HepG2 (cell line): ENCODE results near the gene SGSH. TPM values are rescaled to one million over a fixed set of nuclear protein-coding genes. Genes with fewer than 3 reads are reported as not detected.
A peak's percentile ranks its signal among the peaks of the same experiment; 100 is the strongest.

Experiments used
- ARNT2 ChIP-seq: sonication (generic); formaldehyde crosslinking; IDR thresholded peaks from 2 replicates; pipeline ENCODE4 v1.8.0; 2022; ENCODE audit warnings: mild to moderate bottlenecking, low read depth, missing genetic modification reagents, moderate library complexity
- ATF4 ChIP-seq, 2 experiments: fragments of 450-650 bp in 1 of 2; sonication (generic) in 1 of 2; formaldehyde crosslinking; IDR thresholded peaks; 2 replicates each; pipeline versions ENCODE4 v1.5.0 to v1.8.0; 2020 to 2022; ENCODE audit warnings: mild to moderate bottlenecking in 1 of 2, missing genetic modification reagents in 1 of 2
- BHLHE40 ChIP-seq: IDR thresholded peaks from 2 replicates; pipeline ENCODE4 v1.6.1; 2011; ENCODE audit warnings: low read length, improper control_type of control experiment
- CBX1 ChIP-seq: IDR thresholded peaks from one replicate; pipeline ENCODE4 v1.6.1; 2016; ENCODE audit warnings: antibody characterized with exemption, low read depth
- EEA1 ChIP-seq: sonication (generic); formaldehyde crosslinking; IDR thresholded peaks from 2 replicates; pipeline ENCODE4 v1.5.1; 2020; ENCODE audit warnings: mild to moderate bottlenecking, missing genetic modification reagents, borderline replicate concordance
- ETV6 ChIP-seq: sonication (generic); formaldehyde crosslinking; conservative IDR thresholded peaks from 2 replicates; pipeline ENCODE4 v1.4.0; 2020; ENCODE audit warnings: missing genetic modification reagents
- GATAD2A ChIP-seq: IDR thresholded peaks from 2 replicates; pipeline ENCODE4 v1.6.1; 2016
- HNF4G ChIP-seq, 2 experiments: sonication (generic) in 1 of 2; formaldehyde crosslinking in 1 of 2; IDR thresholded peaks; 2 replicates each; pipeline versions ENCODE4 v1.4.0 to v1.6.1; 2011 to 2020; ENCODE audit warnings: borderline replicate concordance in 2 of 2, low read depth in 2 of 2, mild to moderate bottlenecking in 2 of 2, low read length in 1 of 2, missing genetic modification reagents in 1 of 2, moderate library complexity in 1 of 2
- IKZF1 ChIP-seq: fragments of 450-650 bp; IDR thresholded peaks from 2 replicates; pipeline ENCODE4 v1.7.1; 2016
- KDM3A ChIP-seq: IDR thresholded peaks from 2 replicates; pipeline ENCODE4 v1.6.1; 2018; ENCODE audit warnings: low read depth, missing compliant biosample characterization
- MTF2 ChIP-seq: sonication (generic); formaldehyde crosslinking; IDR thresholded peaks from 2 replicates; pipeline ENCODE4 v1.5.0; 2020; ENCODE audit warnings: missing genetic modification reagents, borderline replicate concordance
- POGK ChIP-seq: sonication (generic); formaldehyde crosslinking; conservative IDR thresholded peaks from 2 replicates; pipeline ENCODE4 v1.8.0; 2022; ENCODE audit warnings: mild to moderate bottlenecking, moderate library complexity, missing genetic modification reagents
- RAD51 ChIP-seq: fragments of 450-650 bp; IDR thresholded peaks from 2 replicates; pipeline ENCODE4 v1.6.1; 2016; ENCODE audit warnings: borderline replicate concordance
- TCF7L2 ChIP-seq: IDR thresholded peaks from 2 replicates; pipeline ENCODE4 v1.6.1; 2011; ENCODE audit warnings: mild to moderate bottlenecking, low read depth, low read length, moderate library complexity
- ZBTB1 ChIP-seq: sonication (generic); formaldehyde crosslinking; IDR thresholded peaks from 2 replicates; pipeline ENCODE4 v1.4.0; 2020; ENCODE audit warnings: missing genetic modification reagents, borderline replicate concordance
- ZBTB43 ChIP-seq: sonication (generic); formaldehyde crosslinking; conservative IDR thresholded peaks from 2 replicates; pipeline ENCODE4 v1.4.0; 2020; ENCODE audit warnings: missing genetic modification reagents
- ZFAT ChIP-seq: sonication (generic); formaldehyde crosslinking; conservative IDR thresholded peaks from 2 replicates; pipeline ENCODE4 v1.8.1; 2023; ENCODE audit warnings: missing genetic modification reagents, inconsistent platforms
- ZIK1 ChIP-seq: sonication (generic); formaldehyde crosslinking; IDR thresholded peaks from 2 replicates; pipeline ENCODE4 v1.5.0; 2020; ENCODE audit warnings: mild to moderate bottlenecking, low read depth, missing genetic modification reagents, borderline replicate concordance
- ZNF484 ChIP-seq: sonication (generic); formaldehyde crosslinking; IDR thresholded peaks from 2 replicates; pipeline ENCODE4 v1.5.1; 2020; ENCODE audit warnings: mild to moderate bottlenecking, low read depth, missing genetic modification reagents, borderline replicate concordance
- ZNF749 ChIP-seq: sonication (generic); formaldehyde crosslinking; IDR thresholded peaks from 2 replicates; pipeline ENCODE4 v1.8.0; 2022; ENCODE audit warnings: mild to moderate bottlenecking, missing genetic modification reagents, moderate library complexity, borderline replicate concordance
- ZNF761 ChIP-seq: sonication (generic); formaldehyde crosslinking; conservative IDR thresholded peaks from 2 replicates; pipeline ENCODE4 v1.4.0; 2020; ENCODE audit warnings: mild to moderate bottlenecking, missing genetic modification reagents
- polyA plus RNA-seq, 8 experiments: library from polyadenylated mRNA; depleted of rRNA in 3 of 8; stranded (reverse) in 7 of 8; unstranded in 1 of 8; fragments of >200 nt; fragmentation: Illumina TruSeq in 4 of 8; extraction: Trizol in 4 of 8; gene quantifications; 2 replicates each; pipeline versions ENCODE4 v1.2.1 to v1.2.3, GENCODE V29; 2011 to 2016; ENCODE audit warnings: low read depth in 4 of 8, missing spikeins in 1 of 8, mixed read lengths in 1 of 8; ENCODE audit not compliant: insufficient read depth in 1 of 8
- total RNA-seq, 5 experiments: library from RNA; depleted of rRNA; stranded (reverse); fragments of >200 nt; fragmentation: Illumina TruSeq; extraction: Trizol; gene quantifications; 2 replicates each; pipeline ENCODE4 v1.2.3, GENCODE V29; 2016; ENCODE audit warnings: low read depth in 1 of 5
- TF ChIP-seq, protein P1 (sequence below): sonication (generic); formaldehyde crosslinking; IDR thresholded peaks from 2 replicates; pipeline ENCODE4 v1.9.0; 2021; ENCODE audit warnings: missing genetic modification reagents, borderline replicate concordance

SGSH gene
- total and polyA plus RNA-seq, 2 of the 13 experiments (the other 11 are each of a cell fraction or from before 2014, with no cell fraction given) = 12.2 to 17.6 TPM

DNA sequence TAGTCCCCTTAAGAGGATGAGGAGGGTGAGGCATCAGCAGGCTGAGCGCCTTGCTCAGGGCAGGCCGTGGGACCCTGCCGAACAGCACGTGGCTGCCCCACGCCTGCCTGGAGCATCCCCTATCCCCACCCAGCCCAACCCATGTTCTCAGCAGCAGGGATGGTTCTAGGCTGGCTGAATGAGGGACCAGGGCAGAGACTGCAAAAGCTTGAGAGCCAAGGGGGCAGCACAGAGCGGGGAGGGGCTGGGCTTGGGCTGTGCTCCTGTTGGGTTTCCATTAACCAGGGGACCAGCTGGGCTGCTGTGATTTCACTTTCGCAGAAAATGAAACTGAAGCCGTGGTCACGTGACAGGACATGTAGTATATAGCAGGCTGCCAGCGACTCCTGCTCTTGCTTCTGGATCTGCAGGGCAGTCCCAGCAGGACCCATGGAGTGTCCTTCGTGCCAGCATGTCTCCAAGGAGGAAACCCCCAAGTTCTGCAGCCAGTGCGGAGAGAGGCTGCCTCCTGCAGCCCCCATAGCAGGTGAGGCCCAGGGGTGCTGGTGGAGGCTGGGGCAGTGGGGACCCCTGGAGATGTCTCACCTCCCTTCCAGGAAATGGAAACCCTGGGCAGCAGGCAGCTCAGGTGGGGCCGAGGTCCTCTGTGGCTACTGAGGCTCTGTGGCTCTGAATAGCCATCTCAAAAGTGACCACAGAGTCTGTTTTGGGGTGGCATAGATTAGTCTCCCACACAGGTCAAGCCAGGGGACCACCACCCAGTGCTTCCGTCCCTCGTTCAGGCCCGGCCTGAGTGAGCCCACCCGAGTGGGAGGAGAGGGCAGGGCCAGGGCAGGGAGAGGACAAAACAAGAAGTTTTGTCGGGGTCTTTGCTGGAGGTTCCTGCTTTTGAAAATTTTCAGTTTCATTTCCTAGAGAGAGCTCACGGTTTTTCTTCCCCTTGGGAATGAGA lies 43.4 kb upstream of the SGSH start (continued):
- TF ChIP-seq POGK = peak; percentile 63; the same call in 1 of the 2 replicates
- TF ChIP-seq, protein P1, sequence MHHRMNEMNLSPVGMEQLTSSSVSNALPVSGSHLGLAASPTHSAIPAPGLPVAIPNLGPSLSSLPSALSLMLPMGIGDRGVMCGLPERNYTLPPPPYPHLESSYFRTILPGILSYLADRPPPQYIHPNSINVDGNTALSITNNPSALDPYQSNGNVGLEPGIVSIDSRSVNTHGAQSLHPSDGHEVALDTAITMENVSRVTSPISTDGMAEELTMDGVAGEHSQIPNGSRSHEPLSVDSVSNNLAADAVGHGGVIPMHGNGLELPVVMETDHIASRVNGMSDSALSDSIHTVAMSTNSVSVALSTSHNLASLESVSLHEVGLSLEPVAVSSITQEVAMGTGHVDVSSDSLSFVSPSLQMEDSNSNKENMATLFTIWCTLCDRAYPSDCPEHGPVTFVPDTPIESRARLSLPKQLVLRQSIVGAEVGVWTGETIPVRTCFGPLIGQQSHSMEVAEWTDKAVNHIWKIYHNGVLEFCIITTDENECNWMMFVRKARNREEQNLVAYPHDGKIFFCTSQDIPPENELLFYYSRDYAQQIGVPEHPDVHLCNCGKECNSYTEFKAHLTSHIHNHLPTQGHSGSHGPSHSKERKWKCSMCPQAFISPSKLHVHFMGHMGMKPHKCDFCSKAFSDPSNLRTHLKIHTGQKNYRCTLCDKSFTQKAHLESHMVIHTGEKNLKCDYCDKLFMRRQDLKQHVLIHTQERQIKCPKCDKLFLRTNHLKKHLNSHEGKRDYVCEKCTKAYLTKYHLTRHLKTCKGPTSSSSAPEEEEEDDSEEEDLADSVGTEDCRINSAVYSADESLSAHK (CRISPR knock-in tag) = no peak
- no peak for TF ChIP-seq ZNF749 (CRISPR knock-in tag)
- no peak for TF ChIP-seq IKZF1
- TF ChIP-seq ETV6 (CRISPR knock-in tag) = peak; percentile 76; the same call in 1 of the 2 replicates
- TF ChIP-seq ARNT2 (CRISPR knock-in tag) = peak; percentile 69; the same call in 1 of the 2 replicates
- TF ChIP-seq ZFAT = no peak
- TF ChIP-seq KDM3A (CRISPR knock-in tag) = no peak
- TF ChIP-seq CBX1 = peak; percentile 70
- TF ChIP-seq MTF2 (CRISPR knock-in tag) = no peak
- TF ChIP-seq ZBTB1 = no peak
- TF ChIP-seq BHLHE40 = peak; percentile 89
- TF ChIP-seq ZIK1 (CRISPR knock-in tag) = peak; percentile 52; the same call in 1 of the 2 replicates
- no peak for TF ChIP-seq TCF7L2
- TF ChIP-seq ZNF761 (CRISPR knock-in tag) = peak; percentile 90; the same call in 1 of the 2 replicates
- TF ChIP-seq ZNF484 (CRISPR knock-in tag) = no peak
- TF ChIP-seq RAD51 = peak; percentile 99
- peak; percentile 80 for TF ChIP-seq GATAD2A (CRISPR knock-in tag)
- TF ChIP-seq HNF4G (IDR thresholded peaks at IDR 0.05; ENCODE audit: borderline replicate concordance, low read depth, low read length) = peak; percentile 47; the same call in 1 of the 2 replicates
- TF ChIP-seq HNF4G (CRISPR knock-in tag; IDR thresholded peaks at IDR 0.05; ENCODE audit: borderline replicate concordance, low read depth) = no peak
- TF ChIP-seq EEA1 (CRISPR knock-in tag) = peak; percentile 76; the same call in 1 of the 2 replicates
- 0 out of 2 replicates have a peak, but pooled peaks have one; percentile 14 for TF ChIP-seq ZBTB43 (CRISPR knock-in tag)
- peak in 1 of 2 experiments; percentile 57; a peak in 1 of 4 replicates for TF ChIP-seq ATF4 (CRISPR knock-in tag; IDR thresholded peaks at IDR 0.05)
